Measurements from ENCODE around the gene COL23A1.

- TF ChIP-seq, protein P1, sequence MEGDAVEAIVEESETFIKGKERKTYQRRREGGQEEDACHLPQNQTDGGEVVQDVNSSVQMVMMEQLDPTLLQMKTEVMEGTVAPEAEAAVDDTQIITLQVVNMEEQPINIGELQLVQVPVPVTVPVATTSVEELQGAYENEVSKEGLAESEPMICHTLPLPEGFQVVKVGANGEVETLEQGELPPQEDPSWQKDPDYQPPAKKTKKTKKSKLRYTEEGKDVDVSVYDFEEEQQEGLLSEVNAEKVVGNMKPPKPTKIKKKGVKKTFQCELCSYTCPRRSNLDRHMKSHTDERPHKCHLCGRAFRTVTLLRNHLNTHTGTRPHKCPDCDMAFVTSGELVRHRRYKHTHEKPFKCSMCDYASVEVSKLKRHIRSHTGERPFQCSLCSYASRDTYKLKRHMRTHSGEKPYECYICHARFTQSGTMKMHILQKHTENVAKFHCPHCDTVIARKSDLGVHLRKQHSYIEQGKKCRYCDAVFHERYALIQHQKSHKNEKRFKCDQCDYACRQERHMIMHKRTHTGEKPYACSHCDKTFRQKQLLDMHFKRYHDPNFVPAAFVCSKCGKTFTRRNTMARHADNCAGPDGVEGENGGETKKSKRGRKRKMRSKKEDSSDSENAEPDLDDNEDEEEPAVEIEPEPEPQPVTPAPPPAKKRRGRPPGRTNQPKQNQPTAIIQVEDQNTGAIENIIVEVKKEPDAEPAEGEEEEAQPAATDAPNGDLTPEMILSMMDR (IDR thresholded peaks at IDR 0.05), result no peak
- TF ChIP-seq TEAD1 (CRISPR knock-in tag; IDR thresholded peaks at IDR 0.05), result no peak
- no peak for TF ChIP-seq TEAD4 (CRISPR knock-in tag; IDR thresholded peaks at IDR 0.05)
Measured at GRCh38 chr5:178367736-178368120, 222.5 kb downstream of the COL23A1 start.
